GM19455 (cell line): ENCODE results near the gene PAOX.
"Not testable (repeated sequence)": the region's sequence is repeated elsewhere in the genome, so short reads cannot be mapped to it uniquely, and the experiment has no call there.

Experiments
- ATAC-seq: cut with Tn5 transposase; IDR thresholded peaks from one replicate; pipeline ENCODE4 v1.9.1; 2021; ENCODE audit not compliant: unreplicated experiment

Gene PAOX

GRCh38 chr10:133403359-133403758 is 24.3 kb downstream of the PAOX start:
- no peak for ATAC-seq

- ATAC-seq: no peak
Measured at GRCh38 chr10:133403784-133404183, 24.7 kb downstream of the PAOX start.

DNA sequence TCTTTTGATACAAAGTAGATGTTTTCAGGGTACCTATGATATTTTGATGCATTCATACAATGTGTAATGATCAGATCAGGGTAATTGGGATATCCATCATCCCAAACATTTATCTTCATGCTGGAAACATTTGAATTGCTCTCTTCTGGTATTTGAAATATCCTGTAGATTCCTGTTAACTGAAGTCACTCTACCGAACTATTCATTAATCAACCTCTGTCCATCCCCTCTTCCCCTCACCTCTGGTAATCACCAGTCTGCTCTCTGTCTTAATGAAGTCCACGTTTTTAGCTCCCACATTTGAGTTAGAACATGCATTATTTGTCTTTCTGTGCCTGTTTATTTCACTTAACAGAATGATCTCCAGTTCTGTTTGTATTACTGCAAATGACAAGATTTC is 26.2 kb downstream of the PAOX start:
- ATAC-seq: no peak

DNA sequence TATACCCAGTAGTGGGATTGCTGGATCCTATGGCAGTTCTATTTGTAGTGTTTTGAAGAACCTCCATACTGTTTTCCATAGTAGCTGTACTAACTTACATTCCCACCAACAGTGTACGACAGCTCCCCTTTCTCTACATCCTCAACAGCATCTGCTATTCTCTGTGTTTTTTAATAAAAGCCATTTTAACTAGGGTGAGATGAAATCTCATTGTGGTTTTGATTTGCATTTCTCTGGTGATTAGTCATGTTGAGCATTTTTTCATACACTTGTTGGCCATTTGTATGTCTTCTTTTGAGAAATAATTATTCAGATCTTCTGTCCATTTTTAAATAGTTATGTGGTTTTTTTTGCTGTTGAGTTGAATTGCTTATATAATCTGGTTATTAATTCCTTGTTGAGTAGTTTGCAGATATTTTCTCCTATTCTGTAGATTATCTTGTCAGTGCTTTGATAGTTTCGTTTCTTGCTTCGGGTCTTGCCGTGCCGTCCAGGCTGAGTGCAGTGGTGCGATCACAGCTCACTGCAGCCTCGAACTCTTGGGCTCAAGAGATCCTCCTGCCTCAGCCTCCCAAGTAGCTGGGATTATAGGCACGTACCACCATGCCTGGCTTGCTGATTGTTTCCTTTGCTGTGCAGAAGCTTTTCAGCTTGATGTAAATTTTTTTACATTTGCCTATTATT is 26.9 kb downstream of the PAOX start:
- ATAC-seq: no peak

GRCh38 chr10:133411523-133412380 is 32.7 kb downstream of the PAOX start:
- no peak for ATAC-seq

- no peak for ATAC-seq
Measured at GRCh38 chr10:133412381-133412711, 33.3 kb downstream of the PAOX start.

GRCh38 chr10:133414401-133414800 is 35.3 kb downstream of the PAOX start:
- ATAC-seq: not testable (repeated sequence)

- no peak for ATAC-seq
Measured at GRCh38 chr10:133415752-133416151, 36.7 kb downstream of the PAOX start.

DNA sequence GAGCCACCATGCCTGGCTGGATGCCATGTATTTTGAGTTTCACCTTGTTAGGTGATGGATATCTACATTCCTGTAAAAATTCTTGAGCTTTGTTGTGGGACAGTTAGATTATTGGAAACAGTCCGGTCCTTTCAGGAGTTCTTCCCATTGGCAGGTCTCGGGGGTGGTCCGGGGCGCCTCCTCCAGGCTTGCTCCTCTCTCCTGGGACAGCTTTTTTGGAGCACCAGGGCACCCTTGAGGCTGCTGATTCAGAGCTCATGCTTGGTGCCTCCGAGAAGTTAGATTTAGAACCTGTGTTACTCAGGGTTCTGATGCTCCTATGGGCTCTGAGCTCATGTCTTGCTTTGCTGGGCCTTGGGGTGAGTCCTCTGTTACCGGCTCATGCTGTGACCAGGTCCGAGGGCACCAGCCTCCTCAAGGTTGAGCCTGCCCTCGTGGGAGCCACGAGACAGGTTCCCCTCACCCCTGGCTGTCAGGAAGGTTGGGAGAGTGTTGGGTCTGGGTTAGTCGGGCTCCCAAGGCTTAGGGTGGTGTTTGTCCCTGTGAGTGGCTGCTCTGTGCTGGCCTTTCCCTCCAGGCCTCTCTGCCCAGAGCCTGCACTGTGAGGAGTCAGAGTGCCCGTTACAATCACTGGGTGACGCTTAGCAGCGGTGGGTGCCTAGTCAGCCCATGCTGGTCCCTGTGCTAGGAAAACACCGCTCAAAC is 39.4 kb downstream of the PAOX start:
- ATAC-seq: no peak

GRCh38 chr10:133419211-133419950 is 40.3 kb downstream of the PAOX start:
- no peak for ATAC-seq

DNA sequence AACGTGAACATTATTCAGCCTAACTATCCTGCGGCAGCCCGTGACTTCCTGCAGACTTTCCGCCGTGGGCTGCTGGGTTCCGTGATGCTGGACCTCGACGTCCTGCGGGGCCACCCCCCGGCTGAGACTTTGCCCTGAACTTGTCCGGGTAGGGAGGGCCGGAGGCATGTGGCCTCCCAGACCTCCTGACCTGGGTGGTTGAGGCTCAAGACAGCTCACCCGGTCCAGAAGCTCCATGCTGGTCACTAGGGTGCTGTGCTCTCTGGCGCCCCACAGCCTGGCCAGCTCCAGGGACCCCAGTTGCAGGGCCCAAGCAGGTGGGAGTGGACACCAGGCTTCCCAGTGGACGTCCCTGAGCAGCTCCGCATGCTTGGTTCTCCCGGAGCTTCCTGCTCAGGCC is 41.0 kb downstream of the PAOX start:
- no peak for ATAC-seq

DNA sequence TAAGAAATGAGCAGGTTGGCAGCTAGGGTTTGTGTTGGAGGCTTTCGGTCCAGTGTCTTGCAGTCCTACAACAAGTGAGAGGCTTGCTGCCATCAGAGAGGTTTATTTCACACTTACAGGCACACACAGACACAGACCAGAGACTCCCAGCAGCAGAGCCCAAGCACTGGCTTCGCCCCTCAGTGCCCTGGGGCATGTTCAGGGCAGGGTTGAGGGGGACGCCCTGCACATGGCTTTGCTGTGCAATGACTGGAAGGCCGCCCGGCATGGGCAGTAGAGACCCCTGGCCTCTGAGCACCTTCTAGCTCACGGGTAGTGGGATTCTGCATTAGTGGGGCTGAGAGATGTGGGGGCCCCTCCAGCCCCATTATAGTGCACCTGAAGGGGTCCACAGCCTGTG is 41.5 kb downstream of the PAOX start:
- no peak for ATAC-seq

GRCh38 chr10:133421336-133422222 is 42.5 kb downstream of the PAOX start:
- no peak for ATAC-seq

DNA sequence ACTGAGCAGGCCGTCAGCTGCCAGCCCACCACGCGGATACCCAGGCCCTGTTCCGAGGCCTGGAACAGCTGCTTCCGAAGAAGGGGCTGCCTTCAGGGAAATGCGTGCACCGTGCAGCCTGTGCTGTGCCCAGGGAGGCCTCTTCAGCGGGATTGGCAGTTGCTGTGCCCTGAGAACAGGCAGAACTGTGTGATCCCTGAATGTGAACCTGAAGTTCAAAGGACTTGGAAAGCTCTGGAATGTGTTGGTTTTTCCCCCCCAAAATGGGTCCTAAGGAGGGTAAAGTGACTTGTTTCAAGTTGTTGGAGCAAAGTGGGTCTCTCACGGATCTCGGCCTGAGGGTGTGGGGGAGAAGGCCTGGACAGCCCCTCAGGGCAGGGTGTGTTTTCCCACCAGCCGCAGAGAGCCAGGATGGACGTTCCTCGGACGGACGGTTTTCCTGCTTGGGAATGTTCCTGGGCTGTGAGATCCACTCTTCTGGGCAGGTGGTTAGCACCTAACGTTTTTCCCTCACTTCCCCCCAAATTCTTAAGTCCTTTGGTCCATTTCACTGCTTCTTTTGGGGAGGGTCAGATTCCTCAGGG is 43.3 kb downstream of the PAOX start:
- ATAC-seq: no peak

- no peak for ATAC-seq
Measured at GRCh38 chr10:133422807-133423771, 44.0 kb downstream of the PAOX start.

DNA sequence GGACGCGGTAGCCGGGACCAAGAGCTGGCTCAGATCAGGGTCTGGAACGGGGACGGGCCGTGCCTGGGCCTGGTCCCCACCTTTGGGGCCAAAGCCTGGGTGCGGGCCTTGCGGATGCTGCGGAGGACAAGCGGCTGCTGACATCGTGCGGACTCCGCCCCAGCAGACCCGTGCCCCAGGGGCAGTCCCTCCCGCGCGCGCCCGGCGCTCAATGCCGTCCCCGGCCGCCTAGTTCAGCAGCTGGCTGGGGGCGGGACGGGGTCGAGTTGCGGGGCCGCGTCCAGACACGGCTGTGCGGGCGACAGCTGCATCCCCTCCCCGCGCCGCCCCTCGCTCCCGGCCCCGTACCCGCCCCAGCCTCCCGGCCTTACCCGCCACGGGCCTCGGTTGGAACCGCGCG is 45.0 kb downstream of the PAOX start:
- ATAC-seq: not testable (repeated sequence)

DNA sequence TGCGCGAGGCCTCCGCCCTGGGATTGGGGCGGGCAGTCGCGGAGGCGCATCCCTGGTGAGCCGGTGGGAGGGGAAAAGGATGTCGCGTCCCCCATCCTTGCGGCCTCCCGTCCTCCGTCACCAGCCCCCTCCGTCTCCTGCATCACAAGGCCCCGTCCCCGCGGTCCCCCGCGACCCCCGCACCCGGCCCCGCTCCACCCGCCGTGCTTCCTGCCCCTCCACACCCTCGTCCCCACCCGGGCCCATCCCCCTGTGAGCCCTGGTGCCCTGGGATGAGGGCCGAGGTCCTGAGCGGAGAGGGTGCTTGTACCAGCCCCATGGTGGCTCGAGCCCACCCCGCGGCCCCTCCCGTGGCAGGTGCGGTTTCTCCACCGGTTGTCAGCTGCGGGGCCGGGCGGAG is 45.5 kb downstream of the PAOX start, which contains the start of gene SPRN:
TSS of gene SPRN (minus strand) at position 25 of the 400 bp plus-strand sequence. CDS start 944 bp downstream, outside the sequence.
- ATAC-seq: not testable (repeated sequence)

DNA sequence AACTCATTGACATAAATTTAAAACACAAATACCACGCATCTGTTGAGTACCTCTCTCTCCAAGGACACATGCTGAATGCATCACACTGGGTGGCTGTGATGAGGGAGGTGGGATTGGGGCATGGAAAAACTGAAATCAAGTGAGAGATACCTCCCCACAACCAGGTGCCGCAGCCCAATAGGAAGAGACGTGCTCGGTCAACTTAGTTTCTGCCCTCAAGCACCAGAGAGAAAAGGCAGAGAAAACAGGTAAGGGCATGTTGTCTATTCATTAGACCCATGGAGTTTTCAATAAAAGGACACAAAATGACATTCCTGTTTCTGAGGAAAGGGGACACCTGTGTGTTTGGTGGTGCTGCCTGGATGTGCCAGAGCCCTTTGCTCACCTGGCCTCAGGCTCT is 50.5 kb downstream of the PAOX start:
- ATAC-seq: not testable (repeated sequence)
